Coronary artery (tissue), 2 donors: ENCODE results near the gene SPRED2.

Experiments
- DNase-seq: peaks from one replicate; pipeline ENCODE4 v3.0.0-alpha.2; 2017; ENCODE audit warnings: low spot score
- H3K27ac ChIP-seq, 2 donors: fragments of 200-600 bp; sonication (generic); one replicate each; pipeline ENCODE4 v1.5.1; 2016 to 2019
- H3K4me3 ChIP-seq: fragments of 200-600 bp; sonication (generic); 2 replicates; pipeline ENCODE4 v1.5.1; 2016; ENCODE audit warnings: mild to moderate bottlenecking, moderate library complexity
- TF ChIP-seq, protein P1 (sequence below): fragments of 200-600 bp; sonication (generic); IDR thresholded peaks from one replicate; pipeline ENCODE4 v1.5.1; 2019; ENCODE audit warnings: antibody characterized with exemption

The SPRED2 gene

DNA sequence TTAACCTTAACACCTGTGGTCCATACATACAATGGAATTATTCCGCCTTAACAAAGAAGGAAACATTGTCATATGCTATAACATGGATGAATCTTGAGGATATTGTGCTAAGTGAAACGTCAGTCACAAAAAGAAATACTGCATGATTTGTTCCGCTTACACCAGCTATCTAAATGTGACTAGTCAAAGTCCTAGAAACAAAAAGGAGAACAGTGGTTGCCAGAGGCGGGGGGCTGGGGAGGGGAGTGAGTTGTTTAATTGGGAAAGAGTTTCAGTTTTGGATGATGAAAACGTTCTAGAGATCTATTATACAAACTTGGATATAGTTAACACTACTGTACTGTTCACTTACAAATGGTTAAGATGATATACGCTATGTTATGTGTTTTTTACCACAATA is 72.0 kb downstream of the SPRED2 start:
- no peak for DNase-seq
- Histone ChIP-seq H3K4me3 (no peak overlapping the region), H3K27ac (no peak overlapping the region)
- TF ChIP-seq, protein P1, sequence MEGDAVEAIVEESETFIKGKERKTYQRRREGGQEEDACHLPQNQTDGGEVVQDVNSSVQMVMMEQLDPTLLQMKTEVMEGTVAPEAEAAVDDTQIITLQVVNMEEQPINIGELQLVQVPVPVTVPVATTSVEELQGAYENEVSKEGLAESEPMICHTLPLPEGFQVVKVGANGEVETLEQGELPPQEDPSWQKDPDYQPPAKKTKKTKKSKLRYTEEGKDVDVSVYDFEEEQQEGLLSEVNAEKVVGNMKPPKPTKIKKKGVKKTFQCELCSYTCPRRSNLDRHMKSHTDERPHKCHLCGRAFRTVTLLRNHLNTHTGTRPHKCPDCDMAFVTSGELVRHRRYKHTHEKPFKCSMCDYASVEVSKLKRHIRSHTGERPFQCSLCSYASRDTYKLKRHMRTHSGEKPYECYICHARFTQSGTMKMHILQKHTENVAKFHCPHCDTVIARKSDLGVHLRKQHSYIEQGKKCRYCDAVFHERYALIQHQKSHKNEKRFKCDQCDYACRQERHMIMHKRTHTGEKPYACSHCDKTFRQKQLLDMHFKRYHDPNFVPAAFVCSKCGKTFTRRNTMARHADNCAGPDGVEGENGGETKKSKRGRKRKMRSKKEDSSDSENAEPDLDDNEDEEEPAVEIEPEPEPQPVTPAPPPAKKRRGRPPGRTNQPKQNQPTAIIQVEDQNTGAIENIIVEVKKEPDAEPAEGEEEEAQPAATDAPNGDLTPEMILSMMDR = no peak

GRCh38 chr2:65358678-65359400 is 73.6 kb downstream of the SPRED2 start:
- Histone ChIP-seq H3K27ac (no peak overlapping the region), H3K4me3 (no peak overlapping the region)
- TF ChIP-seq, protein P1 = no peak
- no peak for DNase-seq

GRCh38 chr2:65357959-65358294 is 74.5 kb downstream of the SPRED2 start:
- no peak for DNase-seq
- Histone ChIP-seq H3K4me3 (no peak overlapping the region), H3K27ac (no peak overlapping the region)
- TF ChIP-seq, protein P1 = no peak

DNA sequence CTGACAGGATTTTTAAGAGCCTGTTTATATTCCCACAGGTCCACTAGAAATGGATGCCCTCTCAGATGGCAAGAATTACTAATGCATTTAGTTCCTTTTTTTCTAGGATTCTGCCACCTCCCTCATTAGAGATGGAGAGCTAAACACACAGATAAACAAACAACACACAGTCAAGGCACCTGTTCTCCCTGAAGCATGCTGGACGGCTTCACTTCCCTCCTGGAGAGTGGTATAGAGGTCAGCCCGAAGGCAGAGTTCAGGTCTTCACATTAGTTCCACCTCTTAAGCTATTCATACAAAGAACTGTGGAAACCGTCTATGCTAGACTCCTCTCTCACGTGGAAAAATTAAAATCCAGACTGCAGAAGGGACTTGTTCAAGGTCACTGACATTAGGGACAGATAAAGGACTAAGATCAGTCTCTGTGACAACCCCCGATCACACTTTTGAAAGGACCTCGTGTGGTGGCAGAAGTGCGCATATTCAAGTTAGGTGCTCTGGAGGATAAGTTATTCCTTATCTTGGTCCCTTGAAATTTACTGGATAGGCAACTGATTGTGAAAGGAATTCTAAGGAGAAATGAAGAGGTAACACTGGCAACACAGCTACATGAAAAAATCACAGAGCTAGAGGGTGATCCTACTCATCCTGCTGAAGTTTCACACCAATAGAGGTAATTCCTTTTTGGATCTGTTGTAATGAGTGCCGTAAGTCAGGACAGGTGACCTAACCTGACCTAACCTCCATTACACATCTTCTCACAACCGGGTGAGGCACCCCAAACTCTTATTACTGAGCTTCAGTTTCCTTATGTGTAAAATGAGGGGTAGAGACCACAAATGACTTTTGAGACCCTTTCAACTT is 75.1 kb downstream of the SPRED2 start:
- TF ChIP-seq, protein P1 = no peak
- no peak overlapping the region for H3K27ac ChIP-seq

GRCh38 chr2:65355186-65355831 is 77.1 kb downstream of the SPRED2 start:
- TF ChIP-seq, protein P1 = no peak
- DNase-seq = no peak
- no peak overlapping the region for H3K27ac ChIP-seq
- H3K4me3 ChIP-seq = no peak overlapping the region

More for the DNA sequence above, 75.1 kb downstream of the SPRED2 start:
- DNase-seq = no peak
- no peak overlapping the region for H3K4me3 ChIP-seq

DNA sequence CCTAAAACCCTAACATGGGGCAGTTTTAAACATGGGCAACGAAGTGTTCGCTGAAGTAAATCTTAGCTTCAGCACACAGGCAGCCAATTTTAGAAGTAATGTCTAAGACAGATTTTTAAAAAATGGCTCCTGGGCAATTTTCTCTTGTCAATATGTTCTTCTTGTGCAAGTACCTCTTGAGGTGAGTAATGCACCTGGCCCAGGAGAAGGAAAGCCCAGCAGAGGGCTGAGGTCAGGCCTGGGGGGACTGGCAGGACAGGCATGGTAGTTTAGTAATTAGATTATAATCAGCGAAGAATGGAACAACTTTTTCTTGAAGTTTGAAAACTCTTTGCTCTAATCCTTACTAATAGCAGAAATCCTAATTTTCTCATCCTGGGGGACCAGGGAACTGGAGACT is 77.6 kb downstream of the SPRED2 start:
- no peak for DNase-seq
- Histone ChIP-seq H3K27ac (no peak overlapping the region), H3K4me3 (no peak overlapping the region)
- TF ChIP-seq, protein P1 = no peak
